ENCODE results near the gene PARD3B. TPM values are rescaled to one million over a fixed set of nuclear protein-coding genes. Genes with fewer than 3 reads are reported as not detected.

PARD3B gene
- polyA plus RNA-seq, 3 donors, result not detected

DNA sequence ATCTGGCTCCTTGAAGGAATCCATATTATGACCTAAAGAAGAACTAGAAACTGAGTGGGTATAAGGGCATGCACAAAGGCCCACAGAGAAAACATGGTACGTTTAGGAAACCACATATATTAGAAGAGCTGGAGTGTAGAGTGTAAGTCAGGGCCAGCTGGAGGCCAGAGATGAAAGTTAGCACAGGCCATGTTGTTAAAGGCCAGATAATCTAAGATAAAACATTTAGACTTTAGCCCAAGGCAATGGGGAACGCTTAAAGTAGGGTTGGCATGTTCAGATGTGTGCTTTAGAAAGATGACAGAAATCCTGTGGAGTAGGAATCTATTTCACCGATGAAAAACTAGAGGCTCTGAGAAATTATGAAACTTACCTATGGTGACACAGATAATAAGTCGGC, 907.9 kb downstream of the PARD3B start:
- peaks cover 0 to 7% (median 5%) of the 10 kb centered on the region in 7 donors for H3K9me3 Mint-ChIP-seq
- no peak overlapping the region for H3K9ac ChIP-seq (ENCODE audit: insufficient read depth, low read length, poor library complexity, severe bottlenecking)
- peaks cover 0 to 3% of the 10 kb centered on the region in 2 donors for H3K9me3 ChIP-seq (replicated peaks in 1 of 2; ENCODE audit: control insufficient read depth in 1 of 2, insufficient read depth in 1 of 2, low read length in 2 of 2)
- intact Hi-C loops (cut with micrococcal nuclease), result no loop called here
- H3K4me3 Mint-ChIP-seq, result no peak overlapping the region
- no peaks in the 10 kb centered on the region for H4K20me1 ChIP-seq (ENCODE audit: insufficient read depth, low read length)
- no peaks in the 10 kb centered on the region for H3K36me3 ChIP-seq (replicated peaks in 1 of 2; ENCODE audit: control insufficient read depth in 1 of 2, insufficient read depth in 2 of 2, low read length in 2 of 2)
- H3K4me2 ChIP-seq (replicated peaks; ENCODE audit: extremely low read depth, low read length, poor library complexity, severe bottlenecking), result no peak overlapping the region
- no peak overlapping the region for H2AFZ ChIP-seq (ENCODE audit: insufficient read depth, low read depth, low read length, poor library complexity, severe bottlenecking)
- H3K36me3 Mint-ChIP-seq, result no peaks in the 10 kb centered on the region
- H3K27me3 Mint-ChIP-seq (ENCODE audit: low read depth in 3 of 3), result no peaks in the 10 kb centered on the region
- H3K79me2 ChIP-seq (ENCODE audit: insufficient read depth, low read length), result no peaks in the 10 kb centered on the region
- no peaks in the 10 kb centered on the region for H3K4me1 Mint-ChIP-seq
- H3K27me3 ChIP-seq (ENCODE audit: control insufficient read depth in 2 of 2, insufficient read depth in 2 of 2, low read length in 2 of 2), result no peaks in the 10 kb centered on the region
- H3K4me1 ChIP-seq (ENCODE audit: control insufficient read depth in 1 of 2, insufficient read depth in 2 of 2, low read length in 2 of 2), result no peaks in the 10 kb centered on the region
- WGBS (ENCODE audit: insufficient coverage), result 92% methylated on average over 3 of the region's 4 CpGs
- H3K4me3 ChIP-seq (replicated peaks in 1 of 3; ENCODE audit: low read depth in 2 of 3, low read length in 3 of 3), result no peak overlapping the region
- no peak for DNase-seq
- no peak overlapping the region for H3K27ac Mint-ChIP-seq
- TF ChIP-seq, protein P1, sequence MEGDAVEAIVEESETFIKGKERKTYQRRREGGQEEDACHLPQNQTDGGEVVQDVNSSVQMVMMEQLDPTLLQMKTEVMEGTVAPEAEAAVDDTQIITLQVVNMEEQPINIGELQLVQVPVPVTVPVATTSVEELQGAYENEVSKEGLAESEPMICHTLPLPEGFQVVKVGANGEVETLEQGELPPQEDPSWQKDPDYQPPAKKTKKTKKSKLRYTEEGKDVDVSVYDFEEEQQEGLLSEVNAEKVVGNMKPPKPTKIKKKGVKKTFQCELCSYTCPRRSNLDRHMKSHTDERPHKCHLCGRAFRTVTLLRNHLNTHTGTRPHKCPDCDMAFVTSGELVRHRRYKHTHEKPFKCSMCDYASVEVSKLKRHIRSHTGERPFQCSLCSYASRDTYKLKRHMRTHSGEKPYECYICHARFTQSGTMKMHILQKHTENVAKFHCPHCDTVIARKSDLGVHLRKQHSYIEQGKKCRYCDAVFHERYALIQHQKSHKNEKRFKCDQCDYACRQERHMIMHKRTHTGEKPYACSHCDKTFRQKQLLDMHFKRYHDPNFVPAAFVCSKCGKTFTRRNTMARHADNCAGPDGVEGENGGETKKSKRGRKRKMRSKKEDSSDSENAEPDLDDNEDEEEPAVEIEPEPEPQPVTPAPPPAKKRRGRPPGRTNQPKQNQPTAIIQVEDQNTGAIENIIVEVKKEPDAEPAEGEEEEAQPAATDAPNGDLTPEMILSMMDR (IDR thresholded peaks at IDR 0.05), result no peak
- H3K27ac ChIP-seq (ENCODE audit: low read depth in 1 of 2, low read length in 2 of 2), result no peak overlapping the region

DNA sequence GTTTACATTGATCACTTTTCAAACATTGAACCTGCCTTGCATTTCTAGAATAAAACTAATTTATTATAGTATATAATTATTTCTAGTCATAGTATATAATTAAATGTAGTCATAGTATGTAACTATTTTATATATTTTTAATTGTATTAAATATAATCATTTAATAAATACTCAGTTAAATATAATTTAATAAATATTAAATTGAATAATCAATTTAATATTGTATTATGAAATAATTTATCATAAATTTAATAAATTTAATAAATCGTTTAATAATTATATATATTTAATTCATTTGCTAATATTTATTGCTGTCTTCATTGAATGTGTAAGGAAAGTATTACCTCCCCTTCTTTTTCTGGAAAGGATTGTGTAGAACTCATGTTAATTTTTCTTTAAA, 911.4 kb downstream of the PARD3B start:
- H3K9me3 ChIP-seq (replicated peaks in 1 of 2; ENCODE audit: control insufficient read depth in 1 of 2, insufficient read depth in 1 of 2, low read length in 2 of 2), result no peaks in the 10 kb centered on the region
- Mint-ChIP-seq H3K36me3 (no peaks in the 10 kb centered on the region), H3K9me3 (peaks cover 0 to 6% (median 0%) of the 10 kb centered on the region in 7 donors), H3K4me1 (no peaks in the 10 kb centered on the region), H3K4me3 (no peak overlapping the region), H3K27ac (no peak overlapping the region), H3K27me3 (ENCODE audit: low read depth in 3 of 3) (peaks cover 0 to 1% (median 0%) of the 10 kb centered on the region in 3 donors)
- intact Hi-C loops (cut with micrococcal nuclease), result no loop called here
- no peak overlapping the region for H3K27ac ChIP-seq (ENCODE audit: low read depth in 1 of 2, low read length in 2 of 2)
- no peak overlapping the region for H3K4me2 ChIP-seq (replicated peaks; ENCODE audit: extremely low read depth, low read length, poor library complexity, severe bottlenecking)
- H3K79me2 ChIP-seq (ENCODE audit: insufficient read depth, low read length), result no peaks in the 10 kb centered on the region
- H3K9ac ChIP-seq (ENCODE audit: insufficient read depth, low read length, poor library complexity, severe bottlenecking), result no peak overlapping the region
- DNase-seq, result no peak
- TF ChIP-seq, protein P1 (IDR thresholded peaks at IDR 0.05), result no peak
- no peaks in the 10 kb centered on the region for H3K36me3 ChIP-seq (replicated peaks in 1 of 2; ENCODE audit: control insufficient read depth in 1 of 2, insufficient read depth in 2 of 2, low read length in 2 of 2)
- no CpG with 5 or more reads among the region's 1 CpG for WGBS (ENCODE audit: insufficient coverage)
- H3K4me1 ChIP-seq (ENCODE audit: control insufficient read depth in 1 of 2, insufficient read depth in 2 of 2, low read length in 2 of 2), result no peaks in the 10 kb centered on the region
- no peaks in the 10 kb centered on the region for H3K27me3 ChIP-seq (ENCODE audit: control insufficient read depth in 2 of 2, insufficient read depth in 2 of 2, low read length in 2 of 2)
- H3K4me3 ChIP-seq (replicated peaks in 1 of 3; ENCODE audit: low read depth in 2 of 3, low read length in 3 of 3), result no peak overlapping the region
- no peaks in the 10 kb centered on the region for H4K20me1 ChIP-seq (ENCODE audit: insufficient read depth, low read length)
- no peak overlapping the region for H2AFZ ChIP-seq (ENCODE audit: insufficient read depth, low read depth, low read length, poor library complexity, severe bottlenecking)

All from CD14-positive monocyte (primary cell).